Measurements from ENCODE around the gene GPD2.

DNA sequence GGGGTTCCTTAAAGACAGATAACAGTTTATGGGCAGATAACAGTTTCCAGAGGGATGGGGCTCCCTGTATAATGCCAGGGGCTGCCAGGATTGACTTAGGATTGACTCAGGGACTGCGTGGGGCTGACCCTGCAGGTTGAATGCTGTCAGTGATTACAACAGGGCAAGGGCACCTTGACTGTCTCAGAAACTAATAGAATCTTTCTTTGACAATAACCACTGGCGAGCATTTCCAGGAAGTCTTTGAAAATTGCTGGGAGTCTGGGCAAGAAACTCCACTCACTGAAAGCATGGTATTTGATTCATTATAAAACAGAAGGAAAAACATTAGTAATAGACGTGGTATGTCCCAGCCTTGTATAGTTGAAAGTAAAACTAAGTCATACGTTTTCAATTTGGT is 101.0 kb downstream of the GPD2 start:
- TF ChIP-seq BRCA1 (CRISPR knock-in tag; IDR thresholded peaks at IDR 0.05) (no peak), NBN (conservative IDR thresholded peaks at IDR 0.05) (no peak), POLR2AphosphoS2 (IDR thresholded peaks at IDR 0.05; ENCODE audit: low read depth, low read length) (no peak), HCFC1 (IDR thresholded peaks at IDR 0.05; ENCODE audit: low read depth, low read length) (no peak), THAP11 (CRISPR knock-in tag; IDR thresholded peaks at IDR 0.05) (no peak), ZNF530 (CRISPR knock-in tag; IDR thresholded peaks at IDR 0.05; ENCODE audit: low read depth) (no peak), NR1H2 (CRISPR knock-in tag; IDR thresholded peaks at IDR 0.05; ENCODE audit: borderline replicate concordance, low read depth) (no peak), SAFB2 (CRISPR knock-in tag; IDR thresholded peaks at IDR 0.05; ENCODE audit: borderline replicate concordance, low read depth) (no peak), ZNF251 (CRISPR knock-in tag; IDR thresholded peaks at IDR 0.05) (no peak), RFX5 (IDR thresholded peaks at IDR 0.05; ENCODE audit: low read depth, low read length) (no peak)
- TF ChIP-seq, protein P1, sequence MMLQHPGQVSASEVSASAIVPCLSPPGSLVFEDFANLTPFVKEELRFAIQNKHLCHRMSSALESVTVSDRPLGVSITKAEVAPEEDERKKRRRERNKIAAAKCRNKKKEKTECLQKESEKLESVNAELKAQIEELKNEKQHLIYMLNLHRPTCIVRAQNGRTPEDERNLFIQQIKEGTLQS (CRISPR knock-in tag; IDR thresholded peaks at IDR 0.05): no peak
- TF ChIP-seq, protein P2, sequence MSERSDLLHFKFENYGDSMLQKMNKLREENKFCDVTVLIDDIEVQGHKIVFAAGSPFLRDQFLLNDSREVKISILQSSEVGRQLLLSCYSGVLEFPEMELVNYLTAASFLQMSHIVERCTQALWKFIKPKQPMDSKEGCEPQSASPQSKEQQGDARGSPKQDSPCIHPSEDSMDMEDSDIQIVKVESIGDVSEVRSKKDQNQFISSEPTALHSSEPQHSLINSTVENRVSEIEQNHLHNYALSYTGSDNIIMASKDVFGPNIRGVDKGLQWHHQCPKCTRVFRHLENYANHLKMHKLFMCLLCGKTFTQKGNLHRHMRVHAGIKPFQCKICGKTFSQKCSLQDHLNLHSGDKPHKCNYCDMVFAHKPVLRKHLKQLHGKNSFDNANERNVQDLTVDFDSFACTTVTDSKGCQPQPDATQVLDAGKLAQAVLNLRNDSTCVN (CRISPR knock-in tag; IDR thresholded peaks at IDR 0.05; ENCODE audit: borderline replicate concordance): no peak
- TF ChIP-seq, protein P3, sequence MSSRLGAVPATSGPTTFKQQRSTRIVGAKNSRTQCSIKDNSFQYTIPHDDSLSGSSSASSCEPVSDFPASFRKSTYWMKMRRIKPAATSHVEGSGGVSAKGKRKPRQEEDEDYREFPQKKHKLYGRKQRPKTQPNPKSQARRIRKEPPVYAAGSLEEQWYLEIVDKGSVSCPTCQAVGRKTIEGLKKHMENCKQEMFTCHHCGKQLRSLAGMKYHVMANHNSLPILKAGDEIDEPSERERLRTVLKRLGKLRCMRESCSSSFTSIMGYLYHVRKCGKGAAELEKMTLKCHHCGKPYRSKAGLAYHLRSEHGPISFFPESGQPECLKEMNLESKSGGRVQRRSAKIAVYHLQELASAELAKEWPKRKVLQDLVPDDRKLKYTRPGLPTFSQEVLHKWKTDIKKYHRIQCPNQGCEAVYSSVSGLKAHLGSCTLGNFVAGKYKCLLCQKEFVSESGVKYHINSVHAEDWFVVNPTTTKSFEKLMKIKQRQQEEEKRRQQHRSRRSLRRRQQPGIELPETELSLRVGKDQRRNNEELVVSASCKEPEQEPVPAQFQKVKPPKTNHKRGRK (CRISPR knock-in tag; IDR thresholded peaks at IDR 0.05): no peak
